HTR-8/SVneo (cell line): ENCODE results near the gene COMT.
A peak's percentile ranks its signal among the peaks of the same experiment; 100 is the strongest.

ENCODE experiments used
- DNase-seq: peaks from one replicate; pipeline ENCODE4 v3.0.0; 2011; ENCODE audit warnings: low spot score, mixed read lengths; ENCODE audit not compliant: insufficient read length
- FAIRE-seq: peaks from 2 replicates; lab custom pipeline; 2011; peaks lifted over from hg19 to GRCh38; lab: Jason Lieb, UNC

Gene COMT

DNA sequence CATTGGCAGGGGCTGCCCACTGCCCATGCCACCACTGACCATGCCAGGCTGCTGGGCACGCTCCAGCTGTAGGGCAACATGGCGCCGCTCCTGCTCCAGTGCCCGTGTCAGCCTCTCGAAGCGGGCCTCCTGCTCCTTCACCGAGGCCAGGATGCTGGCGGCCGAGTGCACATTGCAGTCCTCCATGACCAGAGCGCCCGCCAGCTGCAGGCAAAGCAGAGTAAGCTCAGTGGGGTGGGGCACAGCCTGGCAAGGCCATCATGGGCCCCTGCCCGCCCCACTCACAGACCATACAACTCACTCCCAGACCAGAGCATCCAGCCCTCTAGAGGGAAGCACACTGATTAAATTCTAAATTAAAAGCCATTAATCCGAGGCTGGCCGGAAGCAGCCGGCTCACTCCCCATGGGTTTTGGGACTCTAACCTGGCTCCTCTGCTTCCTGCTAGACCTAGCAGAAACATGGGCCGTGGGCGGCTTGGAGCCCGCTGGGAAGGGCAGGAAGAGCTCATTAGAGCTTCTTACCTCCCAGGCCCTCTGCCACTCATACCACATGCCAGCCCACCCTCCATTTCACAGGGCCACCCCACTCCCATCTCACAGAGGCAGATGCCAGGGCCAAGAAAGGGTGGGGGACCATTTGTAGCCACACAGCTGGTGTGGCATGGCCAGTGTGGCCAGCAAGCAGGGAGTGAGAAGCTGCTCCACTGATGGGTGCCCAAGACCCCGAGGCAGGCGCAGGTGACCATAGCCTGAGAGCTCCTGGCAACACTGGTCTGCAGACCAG, 49.2 kb downstream of the COMT start:
- FAIRE-seq (no peak), DNase-seq (no peak)

DNA sequence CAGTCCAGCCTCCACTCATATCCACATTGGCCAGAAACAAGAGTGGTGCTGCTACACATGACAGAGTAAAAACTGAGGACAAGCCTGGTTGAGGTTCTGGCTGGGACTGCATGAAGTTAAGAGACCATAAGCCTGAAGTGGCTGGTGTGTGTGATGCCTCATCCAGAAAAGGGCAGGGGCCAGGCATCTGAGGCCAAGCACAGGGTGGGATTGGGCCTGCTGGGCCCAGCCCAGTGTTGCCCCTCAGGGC, 49.7 kb downstream of the COMT start:
- DNase-seq: no peak
- no peak for FAIRE-seq

DNA sequence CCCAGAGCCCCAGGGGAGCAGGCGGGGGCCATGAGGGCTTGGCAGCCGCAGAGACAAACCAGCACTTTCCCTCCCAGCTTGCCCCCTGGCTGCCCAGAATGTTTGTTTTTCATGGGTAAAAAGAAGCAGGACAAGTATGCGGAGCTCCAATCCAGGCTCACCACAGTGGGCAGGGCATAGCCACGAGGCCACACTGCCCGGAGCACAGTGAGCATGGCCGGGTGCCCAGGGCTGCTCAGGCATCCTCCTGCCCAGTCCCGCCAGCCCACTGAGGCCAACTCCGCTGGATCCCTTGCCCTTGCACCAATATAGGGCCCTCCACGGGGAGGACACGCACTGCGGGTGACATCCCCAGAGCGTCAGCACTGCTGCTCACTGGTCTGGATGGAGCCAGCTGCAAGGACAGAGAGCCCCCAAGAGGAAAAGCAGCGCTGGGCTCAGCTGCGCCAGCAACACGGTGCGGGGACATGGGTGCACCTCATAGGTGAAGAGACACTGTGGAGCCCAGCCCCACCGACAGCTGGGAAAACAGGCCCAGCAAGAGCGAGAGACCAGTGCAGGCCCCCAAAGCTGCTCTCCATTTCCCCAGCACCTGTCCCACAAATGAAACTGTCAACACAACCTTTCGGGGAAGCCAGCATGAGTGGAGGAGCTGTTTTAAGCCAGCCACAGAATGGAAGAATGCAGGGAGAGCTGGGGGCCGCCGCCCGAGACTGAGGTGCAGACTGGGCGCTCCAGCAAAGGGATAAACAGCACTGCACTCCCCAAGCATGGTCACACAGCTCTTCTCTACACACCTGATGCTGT, 50.3 kb downstream of the COMT start:
- DNase-seq: no peak
- no peak for FAIRE-seq

DNA sequence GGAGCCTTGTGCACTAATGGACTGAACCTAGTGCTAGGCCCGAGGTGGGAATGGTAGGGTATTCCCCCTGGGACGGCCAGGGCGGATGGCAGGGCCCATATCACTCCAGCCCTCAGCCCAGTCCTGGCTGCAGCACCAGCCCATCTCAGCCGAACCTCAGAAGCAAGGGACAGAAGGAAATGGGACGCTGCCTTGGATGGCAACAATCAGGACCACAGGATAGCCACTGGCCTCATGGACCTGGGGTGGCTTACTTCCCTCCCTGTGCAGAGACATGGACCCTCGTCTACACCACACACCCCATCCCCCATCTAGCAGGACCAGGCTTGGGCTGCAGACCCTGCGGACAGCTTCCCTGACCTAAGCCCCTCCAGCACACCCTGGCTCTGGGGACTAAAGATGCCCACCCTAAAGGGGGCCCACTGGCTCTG, 50.9 kb downstream of the COMT start:
- no peak for DNase-seq
- no peak for FAIRE-seq

DNA sequence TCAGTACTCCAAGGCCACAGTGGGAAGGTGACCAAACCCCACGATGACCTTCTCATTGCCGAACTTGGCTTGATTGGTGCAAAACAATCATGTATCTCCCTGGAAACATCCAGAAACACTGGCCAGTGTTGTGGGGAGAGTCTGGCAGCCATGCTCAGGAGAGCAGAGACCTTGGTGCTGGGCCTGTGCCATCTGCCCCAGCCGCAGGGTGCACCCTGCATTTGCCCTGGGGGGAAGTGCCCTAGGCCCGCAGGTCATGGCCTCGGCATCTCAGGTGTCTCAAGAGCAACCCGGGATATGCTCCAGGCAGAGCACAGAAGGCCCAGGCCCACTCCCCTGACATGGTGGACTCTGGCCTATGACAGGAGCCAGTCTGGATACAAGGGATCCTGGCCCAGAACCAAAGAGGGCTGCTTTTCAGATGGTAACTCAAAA, 51.4 kb downstream of the COMT start:
- FAIRE-seq (no peak), DNase-seq (no peak)

DNA sequence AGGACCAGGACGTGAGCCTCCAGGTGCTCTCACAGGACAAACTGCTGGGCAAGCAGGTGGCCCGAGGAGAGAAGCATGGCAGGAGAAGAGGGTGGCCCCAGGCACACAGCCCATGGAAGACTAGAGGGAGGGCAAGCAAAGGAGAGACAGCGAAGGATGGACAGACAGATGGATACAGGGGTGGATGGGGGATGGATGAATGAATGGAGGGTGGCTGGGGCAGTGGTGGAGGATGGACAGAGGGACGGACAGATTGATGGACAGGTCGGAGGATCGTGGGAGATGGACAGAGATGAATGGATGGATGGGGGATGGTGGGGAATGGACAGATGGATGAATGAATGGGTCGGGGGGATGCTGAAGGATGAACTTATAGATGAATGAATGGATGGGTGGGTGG, 52.4 kb downstream of the COMT start:
- no peak for FAIRE-seq
- DNase-seq: no peak

DNA sequence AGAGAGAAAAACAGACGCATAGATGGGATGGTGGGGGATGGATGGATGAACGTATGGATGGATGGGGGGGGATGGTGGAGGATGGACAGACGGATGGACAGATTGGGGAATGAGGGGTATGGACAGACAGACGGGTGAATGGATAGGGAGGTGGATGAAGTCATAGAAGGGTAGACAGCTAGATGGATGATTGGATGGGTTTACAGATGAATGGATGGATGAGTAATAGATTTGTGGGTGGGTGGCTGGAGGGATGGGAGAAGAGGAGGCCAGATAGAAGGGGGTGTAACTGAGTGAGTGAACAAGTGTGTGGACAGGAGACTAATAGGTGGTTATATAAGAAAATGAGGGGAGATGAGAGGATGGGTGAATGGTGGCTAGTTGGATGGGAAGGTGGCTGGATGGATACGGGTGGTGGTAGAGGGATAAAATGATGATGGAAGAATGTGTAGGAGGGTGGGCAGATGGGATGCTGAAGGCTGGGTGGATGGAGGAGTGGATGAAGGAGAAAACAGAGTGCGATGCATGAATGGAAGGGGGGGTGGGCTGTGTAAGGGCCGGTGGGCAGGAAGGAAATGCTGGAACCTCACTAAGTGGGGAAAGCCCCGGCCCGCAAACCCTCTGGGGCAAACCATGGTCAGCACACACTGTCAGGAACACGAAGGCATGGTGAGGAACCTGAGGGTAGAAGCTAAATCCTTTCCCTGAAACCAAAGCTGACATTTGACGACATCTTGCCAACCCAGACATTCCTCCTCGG, 53.5 kb downstream of the COMT start:
- FAIRE-seq (no peak), DNase-seq (no peak)

DNA sequence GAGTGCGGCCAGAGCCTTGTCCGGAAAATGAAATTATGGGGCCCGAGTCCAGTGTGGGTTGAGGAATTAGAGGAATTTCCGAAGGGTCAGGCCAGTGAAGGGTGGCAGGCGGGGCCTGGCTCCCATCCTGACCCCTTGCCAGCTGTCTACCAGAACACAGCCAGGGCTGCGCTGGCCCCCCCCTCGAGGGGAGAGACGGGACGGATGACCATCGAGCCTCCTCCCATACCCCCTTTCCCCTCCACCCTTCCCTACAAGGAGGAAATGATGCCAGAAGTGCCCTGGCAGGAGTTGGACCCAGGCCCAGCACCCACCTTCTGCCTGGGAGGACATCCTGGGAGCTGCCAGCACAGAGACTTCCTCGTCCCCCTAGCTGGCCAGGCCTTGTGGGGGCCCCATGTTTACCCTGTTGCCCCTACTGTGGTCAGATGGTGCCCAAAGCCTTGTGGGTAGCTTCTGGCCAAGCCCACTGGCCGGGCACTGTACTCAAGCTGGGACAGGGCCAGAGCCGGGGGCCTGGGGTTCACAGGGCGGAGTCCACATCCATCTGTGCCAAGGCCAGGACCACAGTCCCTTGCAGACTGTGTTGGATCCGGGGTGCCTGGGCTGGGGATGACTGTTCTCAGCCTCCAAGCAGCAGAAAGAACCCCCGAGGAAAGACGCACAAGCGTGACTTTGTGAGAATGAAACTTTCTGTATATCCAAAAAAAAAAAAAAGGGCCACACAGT, 54.2 kb downstream of the COMT start:
- DNase-seq (no peak), FAIRE-seq (no peak)

DNA sequence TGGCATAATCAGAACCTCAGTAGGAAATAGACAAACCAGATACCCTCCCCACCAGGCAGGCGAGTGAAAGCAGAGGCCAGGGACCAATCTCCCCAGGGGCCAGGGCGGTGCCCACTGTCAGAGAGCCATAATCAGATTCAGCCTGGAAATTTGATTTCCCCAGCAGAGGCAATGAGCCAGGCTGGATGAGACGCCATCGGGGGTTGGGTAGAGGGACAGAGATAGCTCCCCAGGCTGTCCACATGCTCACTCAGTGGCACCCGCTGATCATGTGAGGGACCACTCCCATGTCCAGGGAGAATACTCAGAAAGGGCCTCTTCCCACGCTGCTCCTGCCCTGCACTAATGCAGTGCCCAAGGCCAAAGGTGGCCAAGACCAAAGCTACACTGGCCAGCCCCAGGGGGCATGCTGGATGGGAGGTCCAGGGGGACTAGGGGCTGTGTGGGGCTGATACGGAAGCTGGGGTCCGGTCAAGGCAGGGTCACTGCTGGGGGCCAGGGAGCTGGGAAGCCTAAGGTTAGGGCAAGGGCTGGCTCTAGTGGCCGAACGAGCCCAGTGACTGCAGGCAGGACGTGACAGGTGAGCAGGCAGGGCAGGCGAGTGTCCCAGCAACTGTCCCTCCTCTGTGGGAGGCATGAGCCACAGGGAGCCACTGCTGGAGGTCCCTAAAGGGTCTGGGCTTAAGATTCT, 55.3 kb downstream of the COMT start:
- no peak for FAIRE-seq
- no peak for DNase-seq

DNA sequence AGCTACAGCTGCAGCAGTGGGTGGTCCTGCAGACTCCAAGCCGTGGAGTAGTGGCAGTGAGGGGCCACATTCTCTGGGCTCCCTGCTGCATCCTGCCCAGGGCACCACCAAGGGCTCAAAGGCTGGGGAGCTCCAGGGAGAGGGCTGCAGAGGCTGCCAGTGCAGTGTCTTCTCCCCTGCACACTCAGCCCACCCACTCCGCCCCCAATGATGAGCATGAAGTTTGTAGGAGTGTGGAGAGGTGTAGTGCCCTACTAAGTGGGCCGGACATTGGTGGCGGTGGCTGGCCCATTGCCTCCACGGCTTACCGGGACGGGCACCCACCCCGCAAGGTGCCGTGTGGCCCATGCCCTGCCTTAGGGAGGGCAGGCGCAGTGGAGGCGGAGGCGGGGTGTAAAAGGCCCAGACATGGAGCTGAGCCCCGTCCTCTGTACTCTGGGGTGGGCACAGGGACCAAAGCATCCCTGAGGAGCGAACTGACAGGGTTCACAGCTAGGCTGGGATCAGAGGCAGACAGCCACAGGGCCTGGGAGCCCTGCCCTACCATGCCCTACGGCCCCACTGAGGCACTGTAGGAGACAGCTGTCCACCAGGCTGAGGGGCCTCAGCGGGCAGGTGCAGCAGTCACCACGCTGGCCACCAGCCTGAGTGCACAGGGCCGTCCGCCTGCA, 56.1 kb downstream of the COMT start:
- DNase-seq (no peak), FAIRE-seq (no peak)

DNA sequence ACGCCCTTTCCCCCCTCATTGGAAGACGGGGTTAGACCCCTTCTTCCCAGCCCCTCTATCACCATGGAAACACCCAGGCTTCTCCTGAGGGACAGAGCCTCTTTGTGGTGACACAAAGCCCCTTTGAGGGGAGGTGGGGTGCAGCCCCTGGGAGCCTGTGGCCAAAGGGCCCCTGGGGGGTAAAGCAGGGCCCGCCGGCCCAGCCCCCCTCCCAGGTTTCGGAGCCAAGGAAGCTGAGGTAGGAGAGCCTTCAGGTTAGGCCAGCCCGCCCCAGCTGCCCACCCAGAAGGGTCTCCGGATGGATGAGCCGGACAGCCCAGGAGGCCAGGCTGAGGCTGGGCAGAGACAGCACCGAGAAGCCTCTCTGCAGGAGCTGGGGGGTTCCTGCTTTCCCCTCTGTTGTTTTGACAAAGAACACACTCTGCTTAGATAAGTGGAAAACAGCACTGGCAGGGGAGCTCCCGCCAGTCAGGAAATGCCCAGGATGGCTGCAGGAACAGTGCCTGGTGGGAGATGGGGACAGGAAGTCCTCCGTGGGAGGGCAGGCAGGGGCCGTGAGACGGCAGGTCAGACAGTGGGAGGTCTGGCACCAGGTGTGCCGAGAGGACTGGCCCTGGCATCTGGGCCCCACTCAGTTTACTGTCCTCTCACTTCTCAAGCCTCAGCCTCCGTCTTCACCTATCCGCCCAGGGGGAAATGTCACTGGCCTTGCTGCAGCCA, 56.8 kb downstream of the COMT start:
- FAIRE-seq (no peak), DNase-seq (no peak)

DNA sequence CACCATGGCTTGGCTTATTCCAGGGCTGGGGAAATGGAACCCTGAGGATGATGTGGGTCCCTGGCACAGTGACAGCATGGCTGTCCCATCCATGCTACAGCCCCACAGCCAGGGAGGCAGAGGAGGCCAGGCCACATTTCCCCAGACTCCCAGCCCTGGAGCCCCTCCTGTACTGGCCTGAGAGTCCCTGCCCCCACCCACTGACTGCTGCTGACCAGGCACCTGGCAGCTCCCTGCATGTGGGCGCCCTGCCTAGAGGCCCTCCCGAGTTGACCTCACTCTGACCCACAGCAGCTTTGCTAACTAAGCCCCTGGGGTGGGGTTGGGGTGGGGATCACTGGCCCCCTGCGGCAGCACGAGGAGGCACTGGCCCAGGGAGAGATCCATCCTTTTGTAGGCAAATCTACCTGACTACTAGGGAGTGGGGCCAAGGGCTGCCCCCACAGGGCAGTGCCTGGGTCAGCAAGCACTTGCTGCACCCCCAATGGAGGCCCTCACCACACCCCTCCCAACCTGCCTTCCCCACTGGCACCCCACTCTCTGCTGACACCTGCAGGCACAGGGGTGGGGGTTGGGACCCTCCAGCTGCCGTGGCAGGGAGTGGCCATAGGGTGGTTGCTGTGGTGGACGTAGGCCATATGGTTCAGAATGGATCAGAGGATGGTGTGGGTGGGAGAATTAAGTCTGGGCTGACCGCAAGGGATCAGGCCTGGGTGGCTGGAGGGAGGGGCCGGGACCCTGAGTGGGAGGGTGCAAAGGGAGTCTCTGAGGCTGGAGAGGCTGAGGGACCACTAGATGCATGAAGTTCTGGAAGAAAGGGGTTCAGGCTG, 57.6 kb downstream of the COMT start:
- FAIRE-seq (no peak), DNase-seq (no peak)

DNA sequence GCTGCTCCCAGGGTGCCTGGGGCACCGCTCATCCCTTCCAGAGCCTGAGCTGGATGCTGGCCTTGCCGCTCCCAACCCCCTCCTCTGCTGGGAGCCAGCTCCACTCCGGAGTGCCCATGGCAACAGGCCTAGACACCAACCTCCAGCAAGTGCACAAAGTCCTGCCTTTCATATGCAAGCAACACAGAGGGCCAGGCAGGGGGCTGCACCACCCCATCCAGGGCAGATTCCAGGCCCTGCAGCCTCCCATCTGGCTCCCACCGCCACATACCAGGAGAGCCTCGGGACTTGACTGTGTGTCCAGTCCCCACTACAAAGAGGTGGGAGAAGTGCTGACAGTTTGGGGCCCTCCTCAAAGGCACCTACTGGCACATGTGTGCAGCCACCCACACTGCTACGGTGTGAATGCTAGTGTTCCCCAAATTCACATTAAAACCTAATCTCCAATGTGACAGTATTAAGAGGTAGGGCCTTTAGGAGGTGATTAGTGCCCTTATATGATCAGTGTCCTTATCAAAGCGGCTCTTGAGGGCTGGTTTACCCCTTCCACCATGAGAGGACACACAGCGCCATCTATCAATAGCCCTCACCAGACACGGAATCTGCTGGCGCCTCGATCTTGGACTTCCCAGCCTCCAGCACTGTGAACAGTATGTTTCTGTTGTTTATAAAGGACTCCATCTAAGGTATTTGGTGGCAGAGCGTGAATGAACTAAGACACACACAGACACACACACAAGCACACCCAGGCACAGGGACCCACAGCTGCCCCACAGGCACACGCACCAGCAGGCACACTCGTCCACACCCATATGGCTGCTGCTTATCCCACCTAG, 58.9 kb downstream of the COMT start:
- FAIRE-seq: no peak
- DNase-seq: no peak

DNA sequence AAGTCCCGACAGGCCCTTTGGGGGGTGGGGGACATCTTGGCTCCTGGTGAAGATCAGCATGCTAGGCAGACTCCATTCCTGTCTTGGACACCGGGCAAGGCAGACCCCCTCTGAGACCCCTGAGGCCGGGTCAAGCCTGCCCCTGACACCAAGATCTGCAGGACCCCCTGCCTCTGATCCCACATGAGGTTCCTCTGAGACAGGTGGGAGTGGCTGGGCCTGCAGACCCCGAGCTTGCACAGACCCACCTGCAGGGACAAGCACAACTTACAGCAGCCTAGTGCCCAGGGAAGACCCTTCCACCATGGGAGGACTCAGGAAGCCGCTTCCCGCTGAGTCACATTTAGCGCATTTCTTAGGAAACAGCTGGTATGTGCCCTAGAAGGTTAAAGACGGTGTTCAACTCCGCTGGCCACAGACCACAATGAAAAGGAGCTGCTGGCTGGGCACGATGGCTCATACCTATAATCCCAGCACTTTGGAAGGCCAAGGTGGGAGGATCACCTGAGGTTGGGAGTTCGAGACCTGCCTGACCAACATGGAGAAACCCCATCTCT, 59.6 kb downstream of the COMT start:
- DNase-seq (no peak), FAIRE-seq (peak; percentile 36)

DNA sequence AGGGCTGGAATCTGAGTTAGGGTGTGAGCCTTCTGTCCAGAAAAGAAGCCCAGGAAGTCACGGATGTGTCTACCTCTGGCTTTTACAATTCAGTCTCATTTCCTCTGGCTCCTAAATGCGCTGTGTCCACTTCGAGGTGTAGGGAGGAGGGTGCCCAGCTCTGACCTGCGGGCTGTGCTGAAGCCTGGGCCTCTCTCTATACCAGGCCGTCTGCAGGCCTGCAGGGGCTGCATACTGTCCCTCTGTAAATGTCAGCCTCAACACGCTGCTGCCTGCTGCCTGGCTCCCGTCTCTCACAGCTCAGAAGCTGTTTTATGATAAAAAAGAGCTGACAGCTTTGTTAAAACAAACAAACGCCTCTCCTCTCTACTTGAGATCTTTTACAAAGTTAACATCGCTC, 60.6 kb downstream of the COMT start:
- DNase-seq: no peak
- no peak for FAIRE-seq

DNA sequence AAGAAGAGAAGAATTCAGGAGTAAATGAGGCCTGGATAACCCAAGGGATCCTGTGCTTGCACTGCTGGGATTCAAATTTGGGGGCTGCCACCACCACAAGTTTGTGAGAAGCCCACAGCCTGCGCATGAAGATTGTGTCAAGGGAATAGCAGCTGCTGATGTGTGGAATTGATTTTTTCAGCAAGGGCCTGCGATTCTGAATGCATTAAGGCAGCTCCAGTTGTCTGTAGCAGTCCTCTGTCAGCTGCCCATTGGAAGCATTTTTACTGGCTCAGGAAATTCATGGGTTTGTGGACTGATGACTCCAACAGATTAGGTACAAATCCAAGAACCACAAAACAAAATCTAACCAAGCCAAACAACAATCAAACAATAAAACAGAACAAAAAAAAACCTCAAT, 61.1 kb downstream of the COMT start:
- no peak for DNase-seq
- FAIRE-seq: no peak

DNA sequence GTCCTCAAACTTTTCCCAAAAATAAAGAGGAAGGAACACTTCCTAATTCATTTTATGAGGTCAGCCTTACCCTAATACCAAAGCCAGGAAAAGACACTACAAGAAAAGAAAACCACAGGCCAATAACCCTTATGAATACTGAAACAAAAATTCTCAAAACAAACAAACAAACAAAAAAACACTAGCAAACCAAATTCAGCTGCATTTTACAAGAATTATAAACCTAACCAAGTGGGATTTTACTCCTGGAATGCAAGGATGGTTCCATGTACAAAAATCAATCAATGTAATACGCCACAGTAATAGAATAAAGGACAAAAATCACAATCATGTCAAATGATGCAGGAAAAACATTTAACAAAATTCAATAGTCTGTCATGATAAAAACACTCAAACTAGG, 61.7 kb downstream of the COMT start:
- FAIRE-seq: no peak
- DNase-seq: no peak
